Esophagus squamous epithelium (tissue), 5 donors: ENCODE data around the gene CRX. TPM values are rescaled to one million over a fixed set of nuclear protein-coding genes. Genes with fewer than 3 reads are reported as not detected.
"Not testable (repeated sequence)": the region's sequence is repeated elsewhere in the genome, so short reads cannot be mapped to it uniquely, and the experiment has no call there.

Experiments used
- DNase-seq: peaks from one replicate; lab custom pipeline; 2025; lab: John Stamatoyannopoulos, UW
- H3K27ac ChIP-seq, 4 donors: fragments of 200-600 bp; sonication (generic); one replicate each; pipeline ENCODE4 v1.5.1; 2016 to 2019; ENCODE audit warnings: mild to moderate bottlenecking in 1 of 4
- H3K27me3 ChIP-seq, 4 donors: fragments of 200-600 bp; sonication (generic); 1 replicate in 3 of 4; 2 replicates in 1 of 4; pipeline versions ENCODE4 v1.5.1 to v1.6.0; 2017 to 2021; ENCODE audit warnings: antibody characterized with exemption in 1 of 4
- H3K36me3 ChIP-seq, 3 donors: fragments of 200-600 bp; sonication (generic); one replicate each; pipeline ENCODE4 v1.5.1; 2016 to 2019
- H3K4me1 ChIP-seq, 3 donors: fragments of 200-600 bp; sonication (generic); one replicate each; pipeline ENCODE4 v1.5.1; 2017 to 2019
- H3K4me3 ChIP-seq, 4 donors: fragments of 200-600 bp; sonication (generic); 1 replicate in 3 of 4; 2 replicates in 1 of 4; pipeline ENCODE4 v1.5.1; 2016 to 2019; ENCODE audit warnings: mild to moderate bottlenecking in 2 of 4, moderate library complexity in 1 of 4
- H3K9me3 ChIP-seq, 3 donors: fragments of 200-600 bp; sonication (generic); one replicate each; pipeline ENCODE4 v1.5.1; 2016 to 2019
- CTCF ChIP-seq, 6 experiments: fragments of 450-650 bp in 4 of 6; fragments of 200-600 bp in 2 of 6; sonication (generic) in 2 of 6; IDR thresholded peaks; one replicate each; pipeline ENCODE4 v1.5.1; 2016 to 2019; ENCODE audit warnings: antibody characterized with exemption in 6 of 6, mild to moderate bottlenecking in 4 of 6, moderate library complexity in 4 of 6
- POLR2A ChIP-seq, 4 donors: fragments of 450-650 bp; IDR thresholded peaks; one replicate each; pipeline ENCODE4 v1.6.1; 2017; ENCODE audit warnings: antibody characterized with exemption in 4 of 4, mild to moderate bottlenecking in 4 of 4, moderate library complexity in 3 of 4
- WGBS, 2 donors: methylation state at CpG; one replicate each; pipeline ENCODE4 v1.1.5; 2018; 5-methylcytosine and 5-hydroxymethylcytosine counted together
- intact Hi-C: fragments of 100-400 bp; cut with DNase I; formaldehyde crosslinking; loops from one replicate; pipeline ENCODE4 v1.15.0; 2022
- total RNA-seq, 4 donors: library from RNA; depleted of rRNA; stranded (reverse); fragments of >200 nt; gene quantifications; one replicate each; pipeline ENCODE4 v1.1.0, GENCODE V29; 2016
- donor health status: DM: yes; HTN: yes; CAD: no.

Gene CRX
- total RNA-seq, 4 donors from 2014 or later, result not detected

- no peaks in the 10 kb centered on the region for H3K36me3 ChIP-seq
- no peak overlapping the region for H3K27ac ChIP-seq
- H3K27me3 ChIP-seq, result no peaks in the 10 kb centered on the region
- intact Hi-C loops, result no loop called here
- H3K4me1 ChIP-seq, result no peaks in the 10 kb centered on the region
- no peak for TF ChIP-seq POLR2A (IDR thresholded peaks at IDR 0.05)
- no peak for TF ChIP-seq CTCF (IDR thresholded peaks at IDR 0.05)
- 80 to 82% methylated on average over 6 of the region's 6 CpGs for WGBS, 2 donors
- H3K4me3 ChIP-seq, result no peak overlapping the region
- DNase-seq, result no peak
- H3K9me3 ChIP-seq, result no peaks in the 10 kb centered on the region
Measured at GRCh38 chr19:47806435-47806834, 15.3 kb upstream of the CRX start.

- no peaks in the 10 kb centered on the region for H3K4me1 ChIP-seq
- no peak for DNase-seq
- 30 to 44% methylated on average over 14 to 16 of the region's 17 CpGs for WGBS, 2 donors
- H3K36me3 ChIP-seq, result no peaks in the 10 kb centered on the region
- no peak overlapping the region for H3K27ac ChIP-seq
- intact Hi-C loops, result no loop called here
- H3K9me3 ChIP-seq, result no peaks in the 10 kb centered on the region
- TF ChIP-seq CTCF (IDR thresholded peaks at IDR 0.05), result peak; percentile 15 to 61 (median 36)
- no peak for TF ChIP-seq POLR2A (IDR thresholded peaks at IDR 0.05)
- H3K4me3 ChIP-seq, result no peak overlapping the region
- H3K27me3 ChIP-seq, result peaks cover 0 to 15% (median 0%) of the 10 kb centered on the region in 4 donors
Measured at GRCh38 chr19:47813304-47813994, 8.3 kb upstream of the CRX start.

- H3K9me3 ChIP-seq, result no peaks in the 10 kb centered on the region
- no peak for DNase-seq
- intact Hi-C loops, result no loop called here
- no peak overlapping the region for H3K4me3 ChIP-seq
- WGBS, 2 donors, result 34 to 66% methylated on average over 3 to 7 of the region's 7 CpGs
- H3K36me3 ChIP-seq, result no peaks in the 10 kb centered on the region
- H3K4me1 ChIP-seq, result no peaks in the 10 kb centered on the region
- H3K27me3 ChIP-seq, result peaks cover 0 to 20% (median 0%) of the 10 kb centered on the region in 4 donors
- no peak overlapping the region for H3K27ac ChIP-seq
- TF ChIP-seq POLR2A (IDR thresholded peaks at IDR 0.05) (no peak), CTCF (IDR thresholded peaks at IDR 0.05) (peak in 1 of 6 experiments; percentile 8)
Measured at GRCh38 chr19:47813995-47814328, 7.8 kb upstream of the CRX start.

- H3K9me3 ChIP-seq, H3K36me3 ChIP-seq, H3K4me3 ChIP-seq, H3K4me1 ChIP-seq, H3K27ac ChIP-seq, DNase-seq, intact Hi-C loops: not testable (repeated sequence)
- H3K27me3 ChIP-seq, result peaks cover 0 to 42% (median 0%) of the 10 kb centered on the region in 4 donors
- 89 to 94% methylated on average over 6 to 7 of the region's 8 CpGs for WGBS, 2 donors
Measured at GRCh38 chr19:47816270-47816669, 5.5 kb upstream of the CRX start.

GRCh38 chr19:47818221-47818620 is 3.5 kb upstream of the CRX start:
- intact Hi-C loops, H3K4me3 ChIP-seq, H3K4me1 ChIP-seq, H3K9me3 ChIP-seq, H3K36me3 ChIP-seq, H3K27ac ChIP-seq, DNase-seq: not testable (repeated sequence)
- peaks cover 0 to 60% (median 0%) of the 10 kb centered on the region in 4 donors for H3K27me3 ChIP-seq
- 71 to 83% methylated on average over 1 of the region's 1 CpG for WGBS, 2 donors

- Histone ChIP-seq H3K36me3 (no peaks in the 10 kb centered on the region), H3K9me3 (no peaks in the 10 kb centered on the region), H3K27ac (no peak overlapping the region), H3K4me1 (no peaks in the 10 kb centered on the region), H3K4me3 (no peak overlapping the region), H3K27me3 (peaks cover 0 to 64% (median 0%) of the 10 kb centered on the region in 4 donors)
- intact Hi-C loops, result no loop called here
- TF ChIP-seq CTCF (IDR thresholded peaks at IDR 0.05), result no peak
- TF ChIP-seq POLR2A (IDR thresholded peaks at IDR 0.05), result no peak
- WGBS, 2 donors, result 19 to 26% methylated on average over 7 to 10 of the region's 10 CpGs
- no peak for DNase-seq
Measured at GRCh38 chr19:47819858-47820257, 1.9 kb upstream of the CRX start.
